ENCODE results near the gene HACD2.

The HACD2 gene

GRCh38 chr3:123475786-123476185 lies 109.1 kb downstream of the HACD2 start:
- Histone ChIP-seq H3K9me3 (ENCODE audit: insufficient read depth, low read length) (no peaks in the 10 kb centered on the region), H3K79me2 (ENCODE audit: insufficient read depth, low read length) (no peaks in the 10 kb centered on the region), H3K27ac (ENCODE audit: low read depth, low read length) (no peak overlapping the region), H3K27me3 (ENCODE audit: low read length) (no peaks in the 10 kb centered on the region), H3K4me3 (ENCODE audit: insufficient read depth, low read length, poor library complexity, severe bottlenecking) (no peak overlapping the region), H3K36me3 (ENCODE audit: low read length) (no peaks in the 10 kb centered on the region), H2AFZ (ENCODE audit: low read depth, low read length, severe bottlenecking) (no peak overlapping the region), H3F3A (ENCODE audit: insufficient read depth) (no peaks in the 10 kb centered on the region), H3K4me2 (ENCODE audit: low read depth, low read length, poor library complexity, severe bottlenecking) (no peak overlapping the region), H3K9ac (ENCODE audit: low read length) (no peak overlapping the region), H3K9me2 (replicated peaks; ENCODE audit: insufficient read depth, low read length) (no peaks in the 10 kb centered on the region), H4K20me1 (ENCODE audit: low read depth, low read length) (no peaks in the 10 kb centered on the region)
- TF ChIP-seq EZH2phosphoT487 (conservative IDR thresholded peaks at IDR 0.05; ENCODE audit: low read length) (no peak), CTCF (IDR thresholded peaks at IDR 0.05; ENCODE audit: insufficient read depth, low read length, poor library complexity, severe bottlenecking) (no peak)

GRCh38 chr3:123471106-123471505 lies 113.7 kb downstream of the HACD2 start:
- Histone ChIP-seq H2AFZ (ENCODE audit: low read depth, low read length, severe bottlenecking) (no peak overlapping the region), H3K4me3 (ENCODE audit: insufficient read depth, low read length, poor library complexity, severe bottlenecking) (no peak overlapping the region), H3K9ac (ENCODE audit: low read length) (no peak overlapping the region), H4K20me1 (ENCODE audit: low read depth, low read length) (no peaks in the 10 kb centered on the region), H3K9me2 (replicated peaks; ENCODE audit: insufficient read depth, low read length) (no peaks in the 10 kb centered on the region), H3K27ac (ENCODE audit: low read depth, low read length) (no peak overlapping the region), H3K9me3 (ENCODE audit: insufficient read depth, low read length) (no peaks in the 10 kb centered on the region), H3K79me2 (ENCODE audit: insufficient read depth, low read length) (no peaks in the 10 kb centered on the region), H3F3A (ENCODE audit: insufficient read depth) (no peaks in the 10 kb centered on the region), H3K4me2 (ENCODE audit: low read depth, low read length, poor library complexity, severe bottlenecking) (no peak overlapping the region), H3K36me3 (ENCODE audit: low read length) (no peaks in the 10 kb centered on the region), H3K27me3 (ENCODE audit: low read length) (no peaks in the 10 kb centered on the region)
- TF ChIP-seq EZH2phosphoT487 (conservative IDR thresholded peaks at IDR 0.05; ENCODE audit: low read length) (no peak), CTCF (IDR thresholded peaks at IDR 0.05; ENCODE audit: insufficient read depth, low read length, poor library complexity, severe bottlenecking) (no peak)

GRCh38 chr3:123469323-123469995 lies 115.4 kb downstream of the HACD2 start:
- Histone ChIP-seq H3K4me3 (ENCODE audit: insufficient read depth, low read length, poor library complexity, severe bottlenecking) (no peak overlapping the region), H4K20me1 (ENCODE audit: low read depth, low read length) (no peaks in the 10 kb centered on the region), H3K9me3 (ENCODE audit: insufficient read depth, low read length) (no peaks in the 10 kb centered on the region), H3F3A (ENCODE audit: insufficient read depth) (no peaks in the 10 kb centered on the region), H3K9me2 (replicated peaks; ENCODE audit: insufficient read depth, low read length) (no peaks in the 10 kb centered on the region), H3K79me2 (ENCODE audit: insufficient read depth, low read length) (no peaks in the 10 kb centered on the region), H3K27ac (ENCODE audit: low read depth, low read length) (no peak overlapping the region), H3K4me2 (ENCODE audit: low read depth, low read length, poor library complexity, severe bottlenecking) (no peak overlapping the region), H3K36me3 (ENCODE audit: low read length) (no peaks in the 10 kb centered on the region), H2AFZ (ENCODE audit: low read depth, low read length, severe bottlenecking) (no peak overlapping the region), H3K9ac (ENCODE audit: low read length) (no peak overlapping the region), H3K27me3 (ENCODE audit: low read length) (no peaks in the 10 kb centered on the region)
- no peak for TF ChIP-seq CTCF (IDR thresholded peaks at IDR 0.05; ENCODE audit: insufficient read depth, low read length, poor library complexity, severe bottlenecking)
- TF ChIP-seq EZH2phosphoT487 (conservative IDR thresholded peaks at IDR 0.05; ENCODE audit: low read length) = no peak

All from SU-DHL-6 (cell line).